Liver (tissue), 9 donors: Measurements from ENCODE around the gene ELOVL3. TPM values are rescaled to one million over a fixed set of nuclear protein-coding genes. Genes with fewer than 3 reads are reported as not detected.

Experiments
- DNase-seq: peaks from one replicate; pipeline ENCODE4 v3.0.0-alpha.2; 2017; ENCODE audit warnings: low spot score
- H3K27ac ChIP-seq, 2 donors: one replicate each; pipeline ENCODE4 v1.7.0; 2013; ENCODE audit warnings: inconsistent platforms in 2 of 2, low read length in 2 of 2, control low read depth in 1 of 2, low read depth in 1 of 2, mild to moderate bottlenecking in 1 of 2
- H3K27me3 ChIP-seq, 4 donors: one replicate each; pipeline versions ENCODE4 v1.6.1 to v1.7.0; 2013; ENCODE audit warnings: low read length in 3 of 4, inconsistent platforms in 1 of 4, mild to moderate bottlenecking in 1 of 4, moderate library complexity in 1 of 4; ENCODE audit not compliant: control insufficient read depth in 4 of 4, insufficient read depth in 4 of 4
- H3K36me3 ChIP-seq, 4 donors: one replicate each; pipeline versions ENCODE4 v1.6.1 to v1.7.0; 2013; ENCODE audit warnings: low read length in 3 of 4, mild to moderate bottlenecking in 3 of 4, low read depth in 1 of 4, moderate library complexity in 1 of 4; ENCODE audit not compliant: control insufficient read depth in 4 of 4, insufficient read depth in 3 of 4
- H3K4me1 ChIP-seq, 4 donors: one replicate each; pipeline versions ENCODE4 v1.6.1 to v1.7.0; 2013; ENCODE audit warnings: low read length in 3 of 4, mild to moderate bottlenecking in 3 of 4, moderate library complexity in 1 of 4; ENCODE audit not compliant: control insufficient read depth in 4 of 4, insufficient read depth in 4 of 4
- H3K4me3 ChIP-seq, 3 donors: one replicate each; pipeline versions ENCODE4 v1.6.1 to v1.7.0; 2013; ENCODE audit warnings: low read length in 3 of 3, control low read depth in 1 of 3, low read depth in 1 of 3, mild to moderate bottlenecking in 1 of 3
- H3K9ac ChIP-seq, 2 donors: one replicate each; pipeline ENCODE4 v1.7.0; 2013; ENCODE audit warnings: low read length in 2 of 2, mild to moderate bottlenecking in 2 of 2, moderate library complexity in 2 of 2, control low read depth in 1 of 2, low read depth in 1 of 2
- H3K9me3 ChIP-seq, 4 donors: one replicate each; pipeline versions ENCODE4 v1.6.1 to v1.7.0; 2013; ENCODE audit warnings: low read length in 3 of 4; ENCODE audit not compliant: control insufficient read depth in 4 of 4
- ATF3 ChIP-seq: IDR thresholded peaks from 2 replicates; pipeline ENCODE4 v1.6.1; 2016; ENCODE audit warnings: antibody characterized with exemption
- EGR1 ChIP-seq, 2 donors: IDR thresholded peaks; 2 replicates each; pipeline ENCODE4 v1.6.1; 2016 to 2018; ENCODE audit warnings: antibody characterized with exemption in 2 of 2, low read depth in 2 of 2
- FOXA1 ChIP-seq: IDR thresholded peaks from 2 replicates; pipeline ENCODE4 v1.6.1; 2016; ENCODE audit warnings: antibody characterized with exemption
- FOXA2 ChIP-seq: IDR thresholded peaks from 2 replicates; pipeline ENCODE4 v1.6.1; 2016; ENCODE audit warnings: antibody characterized with exemption
- GABPA ChIP-seq, 2 donors: IDR thresholded peaks in 1 of 2; conservative IDR thresholded peaks in 1 of 2; 2 replicates each; pipeline ENCODE4 v1.6.1; 2016; ENCODE audit warnings: antibody characterized with exemption in 2 of 2, mild to moderate bottlenecking in 1 of 2, moderate library complexity in 1 of 2
- HNF4A ChIP-seq, 2 donors: conservative IDR thresholded peaks; 2 replicates each; pipeline ENCODE4 v1.6.1; 2016; ENCODE audit warnings: antibody characterized with exemption in 2 of 2, mild to moderate bottlenecking in 2 of 2
- HNF4G ChIP-seq: IDR thresholded peaks from 2 replicates; pipeline ENCODE4 v1.6.1; 2016; ENCODE audit warnings: antibody characterized with exemption
- JUND ChIP-seq, 2 donors: IDR thresholded peaks; 2 replicates each; pipeline ENCODE4 v1.6.1; 2016; ENCODE audit warnings: antibody characterized with exemption in 2 of 2
- NR2F2 ChIP-seq: IDR thresholded peaks from 2 replicates; pipeline ENCODE4 v1.6.1; 2016; ENCODE audit warnings: antibody characterized with exemption
- RAD21 ChIP-seq, 2 donors: IDR thresholded peaks; 2 replicates each; pipeline ENCODE4 v1.6.1; 2016; ENCODE audit warnings: antibody characterized with exemption in 2 of 2, mild to moderate bottlenecking in 2 of 2
- REST ChIP-seq: IDR thresholded peaks from 2 replicates; pipeline ENCODE4 v1.6.1; 2016; ENCODE audit warnings: antibody characterized with exemption, mild to moderate bottlenecking
- RXRA ChIP-seq, 2 donors: IDR thresholded peaks; 2 replicates each; pipeline ENCODE4 v1.6.1; 2017 to 2018; ENCODE audit warnings: antibody characterized with exemption in 2 of 2, mild to moderate bottlenecking in 1 of 2
- SP1 ChIP-seq: IDR thresholded peaks from 2 replicates; pipeline ENCODE4 v1.6.1; 2018; ENCODE audit warnings: antibody characterized with exemption, mild to moderate bottlenecking
- TAF1 ChIP-seq: conservative IDR thresholded peaks from 2 replicates; pipeline ENCODE4 v1.6.1; 2016; ENCODE audit warnings: antibody characterized with exemption, mild to moderate bottlenecking
- YY1 ChIP-seq: IDR thresholded peaks from 2 replicates; pipeline ENCODE4 v1.6.1; 2016; ENCODE audit warnings: antibody characterized with exemption, mild to moderate bottlenecking
- WGBS: extraction: QIAGEN DNeasy Blood & Tissue Kit; methylation state at CpG from one replicate; pipeline ENCODE4 v1.1.7; 2013; 5-methylcytosine and 5-hydroxymethylcytosine counted together
- polyA plus RNA-seq, 2 donors: library from polyadenylated mRNA; stranded (reverse) in 1 of 2; unstranded in 1 of 2; fragments of 200-250 nt in 1 of 2; fragments of >200 nt in 1 of 2; fragmentation: Nextera tagmentation in 1 of 2; extraction: Ambion mirVana in 1 of 2; gene quantifications; one replicate each; pipeline versions ENCODE4 v1.2.1 to v1.2.3, GENCODE V29; 2013 to 2015
- total RNA-seq, 2 donors: library from RNA; depleted of rRNA; stranded (reverse); fragments of >200 nt; gene quantifications; one replicate each; pipeline ENCODE4 v1.2.3, GENCODE V29; 2014
- TF ChIP-seq, protein P1 (sequence below): IDR thresholded peaks from 2 replicates; pipeline ENCODE4 v1.6.1; 2016; ENCODE audit warnings: antibody characterized with exemption
- TF ChIP-seq, protein P2 (sequence below): fragments of 150-350 bp; IDR thresholded peaks from 2 replicates; pipeline ENCODE4 v1.5.1; 2017; ENCODE audit warnings: improper control_type of control experiment, low read depth, low read length; ENCODE audit not compliant: missing input control
- TF ChIP-seq, protein P3 (sequence below): IDR thresholded peaks from 2 replicates; pipeline ENCODE4 v1.6.1; 2016; ENCODE audit warnings: antibody characterized with exemption
- donor health status: healthy.
- donor health status: healthy.
- donor health status: healthy.
- donor health status: healthy.
- donor health status: healthy.

ELOVL3 gene
- total and polyA plus RNA-seq, 4 donors, result 0.42 TPM; not detected in 3

DNA sequence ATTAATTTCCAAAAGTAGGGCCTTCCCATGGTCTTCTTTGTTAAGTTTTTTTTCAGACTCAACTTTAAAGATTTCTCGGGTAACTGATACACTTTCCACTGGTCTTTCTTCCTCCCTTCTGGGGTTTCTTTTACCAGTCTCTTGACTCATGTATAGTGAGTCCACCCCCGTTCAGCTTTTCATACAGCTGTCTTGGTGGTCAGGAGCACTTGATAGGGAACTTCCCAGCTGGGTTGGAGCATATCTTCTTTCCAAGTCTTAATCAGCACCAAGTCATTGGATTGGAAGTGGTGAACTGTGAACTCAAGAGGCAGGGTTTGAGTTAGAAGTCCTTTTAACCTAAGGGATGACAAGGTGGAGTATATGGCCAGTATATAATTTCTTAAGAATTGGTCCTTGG lies 29.2 kb upstream of the ELOVL3 start:
- H3K27ac ChIP-seq, result no peak overlapping the region
- H3K4me1 ChIP-seq, result no peaks in the 10 kb centered on the region
- no peaks in the 10 kb centered on the region for H3K36me3 ChIP-seq
- no peak for DNase-seq
- no peak overlapping the region for H3K9ac ChIP-seq
- H3K27me3 ChIP-seq, result no peaks in the 10 kb centered on the region
- no peaks in the 10 kb centered on the region for H3K9me3 ChIP-seq
- no peak overlapping the region for H3K4me3 ChIP-seq
- WGBS, result 77% methylated on average over 2 of the region's 2 CpGs
- TF ChIP-seq RXRA (IDR thresholded peaks at IDR 0.05) (no peak), ATF3 (no peak), YY1 (no peak), HNF4A (conservative IDR thresholded peaks at IDR 0.05) (no peak), FOXA1 (no peak), REST (no peak), GABPA (IDR thresholded peaks at IDR 0.05 in 1 of 2, conservative IDR thresholded peaks at IDR 0.05 in 1 of 2) (no peak), TAF1 (no peak), EGR1 (IDR thresholded peaks at IDR 0.05; ENCODE audit: low read depth in 2 of 2) (no peak), RAD21 (IDR thresholded peaks at IDR 0.05) (no peak), FOXA2 (no peak), SP1 (no peak), JUND (IDR thresholded peaks at IDR 0.05) (no peak), HNF4G (no peak), NR2F2 (no peak)
- TF ChIP-seq, protein P1, sequence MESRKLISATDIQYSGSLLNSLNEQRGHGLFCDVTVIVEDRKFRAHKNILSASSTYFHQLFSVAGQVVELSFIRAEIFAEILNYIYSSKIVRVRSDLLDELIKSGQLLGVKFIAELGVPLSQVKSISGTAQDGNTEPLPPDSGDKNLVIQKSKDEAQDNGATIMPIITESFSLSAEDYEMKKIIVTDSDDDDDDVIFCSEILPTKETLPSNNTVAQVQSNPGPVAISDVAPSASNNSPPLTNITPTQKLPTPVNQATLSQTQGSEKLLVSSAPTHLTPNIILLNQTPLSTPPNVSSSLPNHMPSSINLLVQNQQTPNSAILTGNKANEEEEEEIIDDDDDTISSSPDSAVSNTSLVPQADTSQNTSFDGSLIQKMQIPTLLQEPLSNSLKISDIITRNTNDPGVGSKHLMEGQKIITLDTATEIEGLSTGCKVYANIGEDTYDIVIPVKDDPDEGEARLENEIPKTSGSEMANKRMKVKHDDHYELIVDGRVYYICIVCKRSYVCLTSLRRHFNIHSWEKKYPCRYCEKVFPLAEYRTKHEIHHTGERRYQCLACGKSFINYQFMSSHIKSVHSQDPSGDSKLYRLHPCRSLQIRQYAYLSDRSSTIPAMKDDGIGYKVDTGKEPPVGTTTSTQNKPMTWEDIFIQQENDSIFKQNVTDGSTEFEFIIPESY, result no peak
- TF ChIP-seq, protein P2, sequence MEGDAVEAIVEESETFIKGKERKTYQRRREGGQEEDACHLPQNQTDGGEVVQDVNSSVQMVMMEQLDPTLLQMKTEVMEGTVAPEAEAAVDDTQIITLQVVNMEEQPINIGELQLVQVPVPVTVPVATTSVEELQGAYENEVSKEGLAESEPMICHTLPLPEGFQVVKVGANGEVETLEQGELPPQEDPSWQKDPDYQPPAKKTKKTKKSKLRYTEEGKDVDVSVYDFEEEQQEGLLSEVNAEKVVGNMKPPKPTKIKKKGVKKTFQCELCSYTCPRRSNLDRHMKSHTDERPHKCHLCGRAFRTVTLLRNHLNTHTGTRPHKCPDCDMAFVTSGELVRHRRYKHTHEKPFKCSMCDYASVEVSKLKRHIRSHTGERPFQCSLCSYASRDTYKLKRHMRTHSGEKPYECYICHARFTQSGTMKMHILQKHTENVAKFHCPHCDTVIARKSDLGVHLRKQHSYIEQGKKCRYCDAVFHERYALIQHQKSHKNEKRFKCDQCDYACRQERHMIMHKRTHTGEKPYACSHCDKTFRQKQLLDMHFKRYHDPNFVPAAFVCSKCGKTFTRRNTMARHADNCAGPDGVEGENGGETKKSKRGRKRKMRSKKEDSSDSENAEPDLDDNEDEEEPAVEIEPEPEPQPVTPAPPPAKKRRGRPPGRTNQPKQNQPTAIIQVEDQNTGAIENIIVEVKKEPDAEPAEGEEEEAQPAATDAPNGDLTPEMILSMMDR, result no peak
- TF ChIP-seq, protein P3, sequence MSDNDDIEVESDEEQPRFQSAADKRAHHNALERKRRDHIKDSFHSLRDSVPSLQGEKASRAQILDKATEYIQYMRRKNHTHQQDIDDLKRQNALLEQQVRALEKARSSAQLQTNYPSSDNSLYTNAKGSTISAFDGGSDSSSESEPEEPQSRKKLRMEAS, result no peak
